GM12891 (cell line): ENCODE measurements around the gene SEMA6A.

ENCODE experiments used
- DNase-seq: peaks from one replicate; pipeline ENCODE4 v3.0.0; 2011; ENCODE audit warnings: low spot score; ENCODE audit not compliant: insufficient read length
- FAIRE-seq: peaks from 2 replicates; lab custom pipeline; 2011; peaks lifted over from hg19 to GRCh38; lab: Jason Lieb, UNC
- PAX5 ChIP-seq: IDR thresholded peaks from 2 replicates; pipeline ENCODE4 v1.6.1; 2011; ENCODE audit warnings: low read length, moderate library complexity, mild to moderate bottlenecking; ENCODE audit not compliant: insufficient read depth, severe bottlenecking
- POLR2A ChIP-seq: IDR thresholded peaks from 2 replicates; pipeline ENCODE4 v1.6.1; 2011; ENCODE audit warnings: low read depth, low read length, control low read depth
- POLR2AphosphoS5 ChIP-seq: IDR thresholded peaks from 2 replicates; pipeline ENCODE4 v1.6.1; 2011; ENCODE audit warnings: low read depth, low read length, control low read depth
- POU2F2 ChIP-seq: IDR thresholded peaks from 2 replicates; pipeline ENCODE4 v1.6.1; 2011; ENCODE audit warnings: low read depth, mild to moderate bottlenecking, control low read depth, low read length, moderate library complexity
- SPI1 ChIP-seq: IDR thresholded peaks from 2 replicates; pipeline ENCODE4 v1.6.1; 2011; ENCODE audit warnings: low read depth, low read length, control low read depth
- TAF1 ChIP-seq: IDR thresholded peaks from 2 replicates; pipeline ENCODE4 v1.6.1; 2011; ENCODE audit warnings: low read depth, low read length, control low read depth

The SEMA6A gene

DNA sequence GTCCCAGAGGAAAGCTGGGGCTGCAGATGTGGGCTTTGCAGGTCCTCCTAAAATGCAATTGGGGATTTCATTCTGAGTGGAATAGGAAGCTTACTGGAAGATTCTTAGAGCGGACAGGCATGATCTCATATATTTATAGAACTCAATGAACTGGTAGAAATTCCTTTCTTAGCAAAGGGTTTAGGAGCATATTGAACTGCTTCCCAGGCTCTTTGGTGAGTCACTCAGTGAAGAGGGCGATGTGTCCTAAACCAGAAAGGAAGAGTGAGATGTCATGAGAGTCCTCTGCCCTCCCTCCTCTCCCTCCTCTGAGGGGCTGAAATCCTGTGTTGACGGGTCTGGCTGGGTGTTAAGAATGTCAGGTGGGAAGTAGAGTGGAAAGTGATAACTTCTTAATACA, 26.3 kb upstream of the SEMA6A start:
- DNase-seq (no peak), FAIRE-seq (no peak)
- TF ChIP-seq TAF1 (no peak), PAX5 (no peak), POLR2AphosphoS5 (no peak), SPI1 (no peak), POU2F2 (no peak), POLR2A (no peak)

DNA sequence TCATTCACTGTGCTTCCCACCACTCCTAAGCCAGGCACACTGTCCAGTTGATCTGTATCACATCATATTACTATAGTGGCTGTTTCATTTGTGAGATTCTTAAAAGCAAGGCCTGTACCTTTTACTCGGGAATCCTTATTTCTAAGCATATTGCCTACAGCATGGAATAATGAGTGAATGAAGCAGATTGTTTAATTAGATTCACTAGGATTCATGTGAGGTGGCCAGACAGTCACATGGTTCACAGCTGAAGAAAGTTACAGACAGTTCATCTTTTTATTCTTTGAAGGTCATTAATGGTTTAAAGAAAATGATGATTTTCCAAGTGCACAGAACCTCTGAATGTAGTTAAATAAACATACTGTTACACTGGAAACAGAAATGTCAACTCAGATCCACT, 24.3 kb upstream of the SEMA6A start:
- TF ChIP-seq TAF1: no peak
- TF ChIP-seq PAX5: no peak
- TF ChIP-seq POLR2AphosphoS5: no peak
- no peak for TF ChIP-seq POLR2A
- TF ChIP-seq POU2F2: no peak
- no peak for TF ChIP-seq SPI1
- DNase-seq (no peak), FAIRE-seq (no peak)

DNA sequence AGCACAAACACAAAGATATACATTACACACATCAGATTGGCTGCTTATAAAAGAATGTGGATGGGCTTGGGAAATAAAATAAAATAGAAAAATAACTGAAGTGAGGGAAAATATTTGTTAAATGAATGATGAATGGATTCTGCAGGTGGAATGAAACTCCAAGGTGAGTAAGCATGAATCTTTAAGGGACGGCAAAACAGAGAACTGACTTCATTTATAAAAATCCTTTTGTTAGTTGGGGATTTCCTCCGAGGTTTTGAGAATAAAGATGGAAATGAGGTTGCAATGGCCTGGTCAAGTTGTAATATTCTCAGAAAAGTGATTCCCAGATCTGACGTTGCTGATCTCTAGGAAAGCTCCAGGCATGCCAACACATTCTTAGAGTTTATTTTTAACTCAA, 20.9 kb upstream of the SEMA6A start:
- DNase-seq: no peak
- TF ChIP-seq SPI1 (no peak), POLR2AphosphoS5 (no peak), POLR2A (no peak), POU2F2 (no peak), PAX5 (no peak)
- no peak for FAIRE-seq

DNA sequence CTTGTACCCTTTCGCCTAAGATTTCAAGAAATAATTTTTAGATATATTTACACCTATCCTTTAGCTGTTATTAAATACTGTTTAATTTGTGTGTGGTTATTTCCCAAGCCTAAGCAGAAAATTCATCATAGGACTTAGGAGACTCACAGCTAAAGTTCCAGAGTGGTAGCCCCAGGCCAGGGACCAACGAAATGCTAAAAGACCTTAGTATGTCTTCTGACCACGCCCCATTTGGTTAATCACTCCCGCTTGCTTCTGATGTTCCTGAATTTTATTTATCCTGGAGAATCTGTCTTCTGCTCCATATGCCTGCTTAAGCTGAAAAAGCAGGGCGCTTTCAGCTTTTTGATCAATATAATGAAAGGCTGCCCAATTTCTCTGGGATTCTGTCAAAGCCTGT, 18.7 kb upstream of the SEMA6A start:
- TF ChIP-seq POLR2A (no peak), SPI1 (no peak), TAF1 (no peak), POU2F2 (no peak), POLR2AphosphoS5 (no peak), PAX5 (no peak)
- no peak for FAIRE-seq
- DNase-seq: no peak

DNA sequence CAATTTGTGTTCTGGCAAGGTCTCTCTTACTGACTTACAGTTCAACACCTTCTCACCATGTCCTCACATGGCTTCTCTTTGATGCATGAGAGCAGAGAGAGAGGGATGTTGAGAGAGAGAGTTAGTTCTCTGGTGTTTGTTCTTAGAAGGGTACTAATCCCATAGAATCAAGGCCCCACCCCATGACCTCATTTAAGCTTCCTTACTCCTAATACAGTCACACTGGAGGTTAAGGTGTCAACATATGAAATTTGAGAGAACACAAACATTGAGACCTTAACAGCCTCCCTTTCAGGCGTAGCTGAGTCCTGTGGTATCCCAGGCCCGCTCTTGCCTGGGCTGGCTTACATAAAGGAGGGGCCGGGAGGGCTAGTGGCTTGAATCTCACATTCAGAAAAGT, 10.6 kb upstream of the SEMA6A start:
- DNase-seq (no peak), FAIRE-seq (no peak)
- no peak for TF ChIP-seq POLR2AphosphoS5
- no peak for TF ChIP-seq TAF1
- TF ChIP-seq POLR2A: no peak
- TF ChIP-seq POU2F2: no peak
- TF ChIP-seq PAX5: no peak
- TF ChIP-seq SPI1: no peak

DNA sequence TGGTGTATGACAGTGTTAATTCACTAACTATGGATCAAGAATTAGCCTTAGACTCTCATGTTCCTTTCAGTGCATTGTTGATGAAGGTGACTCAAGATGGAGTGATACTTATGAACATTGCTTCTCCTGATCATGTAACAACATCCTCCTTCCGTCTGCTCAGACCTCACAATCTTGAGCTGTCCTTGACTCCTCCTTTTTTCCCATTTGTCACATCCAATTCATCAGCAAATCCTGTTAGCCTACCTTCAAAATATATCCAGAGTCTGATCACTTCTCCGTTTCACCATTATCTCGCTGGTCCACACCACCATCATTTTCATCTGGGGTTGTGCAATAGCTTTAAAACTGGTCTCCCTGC, 9.2 kb upstream of the SEMA6A start:
- TF ChIP-seq POU2F2 (no peak), SPI1 (no peak), PAX5 (no peak), POLR2AphosphoS5 (no peak), POLR2A (no peak), TAF1 (no peak)
- DNase-seq: no peak
- FAIRE-seq: no peak

DNA sequence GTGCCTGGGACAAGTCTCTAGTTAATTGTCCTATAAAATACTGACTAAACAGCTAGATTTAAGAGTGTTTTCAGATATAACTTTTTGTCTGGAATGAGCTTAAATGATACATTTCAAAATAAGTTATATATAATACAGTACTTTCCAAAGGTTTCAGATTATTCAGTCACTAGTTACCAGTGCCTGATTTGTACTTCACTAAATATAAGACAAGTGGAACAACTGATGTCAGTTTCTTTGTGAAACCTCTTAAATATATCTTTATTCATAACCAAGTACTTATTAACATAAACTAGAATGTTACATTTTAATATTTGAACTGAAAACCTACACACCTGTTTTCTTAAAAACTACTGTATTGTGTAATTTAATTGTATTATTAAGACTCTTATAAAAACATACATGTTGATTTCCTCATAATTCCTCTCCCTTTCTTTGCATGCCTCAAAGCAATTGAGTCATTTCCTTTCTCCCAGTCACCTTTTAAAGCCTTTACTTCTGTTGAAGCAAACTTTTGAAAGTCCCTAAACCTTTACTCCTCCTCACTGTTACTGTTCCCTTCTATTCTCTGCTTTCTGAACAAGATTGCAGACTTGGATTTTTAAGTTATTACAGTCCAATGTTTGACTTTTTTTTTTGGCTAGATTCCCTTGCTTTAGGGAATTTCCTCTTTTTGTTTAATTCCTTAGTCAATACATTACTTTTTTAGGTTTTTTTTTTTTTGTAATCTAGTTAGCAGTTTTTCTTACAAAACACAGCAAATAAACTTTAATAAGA, 8.7 kb upstream of the SEMA6A start:
- FAIRE-seq: no peak

DNA sequence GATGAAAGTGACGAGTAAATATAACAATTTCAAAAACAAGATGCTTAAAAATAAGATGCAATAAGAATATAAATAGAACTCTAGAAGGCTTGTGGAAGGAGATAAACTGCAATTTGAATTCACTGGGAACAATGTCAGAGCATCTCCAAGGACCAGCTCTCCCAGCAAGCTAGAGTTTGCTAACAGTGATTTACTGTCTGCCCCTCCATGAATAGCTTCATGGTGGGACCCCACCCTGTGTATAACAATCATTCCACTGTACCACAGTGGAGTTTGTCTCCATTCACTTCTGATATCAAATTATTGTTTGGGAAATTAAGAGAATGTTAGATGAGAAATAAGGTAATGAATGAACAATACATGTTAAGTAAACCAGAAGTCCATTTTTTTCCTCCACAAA, 7.3 kb upstream of the SEMA6A start:
- FAIRE-seq: no peak
- no peak for DNase-seq
- TF ChIP-seq SPI1 (no peak), POLR2AphosphoS5 (no peak), POU2F2 (no peak), POLR2A (no peak), PAX5 (no peak), TAF1 (no peak)

More for the DNA sequence above, 8.7 kb upstream of the SEMA6A start:
- TF ChIP-seq SPI1: no peak
- TF ChIP-seq POU2F2: no peak
- TF ChIP-seq PAX5: no peak
- TF ChIP-seq TAF1: no peak
- no peak for TF ChIP-seq POLR2A
- no peak for TF ChIP-seq POLR2AphosphoS5
- no peak for DNase-seq

DNA sequence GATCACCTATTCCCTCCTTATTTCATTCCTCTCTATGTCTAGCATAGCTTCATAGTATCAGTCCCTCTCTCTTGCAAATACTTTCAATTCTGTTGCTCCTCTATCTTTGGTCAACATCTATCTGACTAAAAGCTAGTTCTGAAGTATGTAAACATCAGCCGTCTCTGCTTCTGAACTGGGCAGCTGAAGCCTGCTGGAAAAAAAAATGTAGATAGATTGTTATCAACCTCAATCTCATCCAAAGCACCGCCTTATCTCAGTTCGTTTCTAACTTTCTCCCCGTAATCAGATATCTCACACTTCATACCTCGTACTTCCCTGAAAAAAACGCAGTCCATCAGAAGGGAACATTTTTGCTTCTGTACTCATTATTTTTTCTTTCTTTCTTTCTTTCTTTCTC, 4.5 kb upstream of the SEMA6A start:
- FAIRE-seq: no peak
- DNase-seq: no peak
- no peak for TF ChIP-seq PAX5
- TF ChIP-seq POU2F2: no peak
- TF ChIP-seq POLR2A: no peak
- no peak for TF ChIP-seq SPI1
- no peak for TF ChIP-seq TAF1
- TF ChIP-seq POLR2AphosphoS5: no peak
